ENCODE data around the gene IMPDH1.

The IMPDH1 gene

DNA sequence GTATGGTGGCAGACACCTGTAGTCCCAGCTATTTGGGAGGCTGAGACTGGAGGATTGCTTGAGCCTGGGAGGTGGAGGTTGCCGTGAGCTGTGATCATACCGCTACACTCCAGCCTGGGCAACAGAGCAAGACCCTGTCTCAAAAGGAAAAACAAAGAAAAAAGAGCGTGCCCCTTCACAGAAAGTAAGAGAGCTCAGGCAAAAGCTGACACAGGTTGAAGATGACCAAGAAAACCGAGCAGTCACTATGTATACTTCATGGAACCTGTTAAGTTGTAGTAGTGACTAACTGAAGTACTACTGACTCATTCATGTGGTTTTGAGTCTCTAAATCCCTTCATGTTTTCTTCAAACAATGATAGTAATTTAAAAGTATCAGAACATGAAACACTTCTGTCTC lies 47.1 kb downstream of the IMPDH1 start:
- no peak for DNase-seq (ENCODE audit: extremely low read depth, low read depth)
- TF ChIP-seq, protein P1, sequence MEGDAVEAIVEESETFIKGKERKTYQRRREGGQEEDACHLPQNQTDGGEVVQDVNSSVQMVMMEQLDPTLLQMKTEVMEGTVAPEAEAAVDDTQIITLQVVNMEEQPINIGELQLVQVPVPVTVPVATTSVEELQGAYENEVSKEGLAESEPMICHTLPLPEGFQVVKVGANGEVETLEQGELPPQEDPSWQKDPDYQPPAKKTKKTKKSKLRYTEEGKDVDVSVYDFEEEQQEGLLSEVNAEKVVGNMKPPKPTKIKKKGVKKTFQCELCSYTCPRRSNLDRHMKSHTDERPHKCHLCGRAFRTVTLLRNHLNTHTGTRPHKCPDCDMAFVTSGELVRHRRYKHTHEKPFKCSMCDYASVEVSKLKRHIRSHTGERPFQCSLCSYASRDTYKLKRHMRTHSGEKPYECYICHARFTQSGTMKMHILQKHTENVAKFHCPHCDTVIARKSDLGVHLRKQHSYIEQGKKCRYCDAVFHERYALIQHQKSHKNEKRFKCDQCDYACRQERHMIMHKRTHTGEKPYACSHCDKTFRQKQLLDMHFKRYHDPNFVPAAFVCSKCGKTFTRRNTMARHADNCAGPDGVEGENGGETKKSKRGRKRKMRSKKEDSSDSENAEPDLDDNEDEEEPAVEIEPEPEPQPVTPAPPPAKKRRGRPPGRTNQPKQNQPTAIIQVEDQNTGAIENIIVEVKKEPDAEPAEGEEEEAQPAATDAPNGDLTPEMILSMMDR (IDR thresholded peaks at IDR 0.05; ENCODE audit: low read depth, low read length): no peak

DNA sequence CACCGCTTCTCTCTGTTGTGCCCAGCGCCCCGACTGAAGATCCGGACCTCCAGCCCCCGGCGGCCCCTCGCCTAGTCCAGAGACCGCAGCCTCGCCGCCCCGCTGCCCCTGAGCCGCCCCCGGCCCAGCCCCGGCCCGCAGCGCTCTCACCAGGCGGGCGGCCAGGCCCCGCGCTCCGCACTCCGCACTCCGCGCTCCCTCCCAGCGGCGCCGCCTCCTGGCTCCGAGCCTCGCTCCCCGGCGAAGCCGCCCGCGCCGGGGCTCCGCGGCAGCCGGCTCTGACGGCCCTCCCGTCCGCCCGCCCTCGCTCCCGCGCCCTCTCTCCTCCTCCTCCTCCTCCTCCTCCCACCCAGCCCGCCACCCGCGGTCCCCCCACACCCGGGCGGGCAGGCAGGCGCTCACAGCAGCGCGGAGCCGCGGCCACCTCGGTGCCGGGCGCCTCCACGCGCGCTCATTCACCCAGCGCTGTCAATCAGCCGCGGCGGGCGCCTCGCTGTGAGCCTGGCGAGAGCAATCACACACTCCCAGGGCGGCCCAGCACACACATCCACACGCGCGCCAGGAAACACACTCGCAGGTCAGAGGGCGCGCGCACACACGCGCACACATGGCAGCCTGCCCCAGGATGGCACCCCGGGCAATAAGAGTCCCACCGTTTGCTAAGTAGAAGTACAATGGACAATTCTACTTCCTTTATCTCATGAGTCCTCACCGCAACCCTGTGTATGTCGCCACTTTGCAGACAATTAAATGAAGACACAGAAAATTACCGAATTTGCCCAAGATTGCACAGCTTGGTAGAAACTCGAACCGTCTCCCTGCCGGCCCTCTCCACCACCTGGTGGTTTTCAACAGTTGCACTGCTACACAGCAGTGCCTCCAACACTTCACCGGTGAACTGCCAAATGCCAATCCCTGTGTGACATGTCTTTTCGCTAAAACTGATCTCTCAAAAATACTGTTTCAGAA lies 48.1 kb downstream of the IMPDH1 start, which contains the start of gene PRRT4:
Gene PRRT4 (minus strand): TSS at position 280 of the 969 bp plus-strand sequence.
- TF ChIP-seq, protein P1 (IDR thresholded peaks at IDR 0.05; ENCODE audit: low read depth, low read length): no peak; the same call in 1 of the 2 replicates
- no peak for DNase-seq (ENCODE audit: extremely low read depth, low read depth)

DNA sequence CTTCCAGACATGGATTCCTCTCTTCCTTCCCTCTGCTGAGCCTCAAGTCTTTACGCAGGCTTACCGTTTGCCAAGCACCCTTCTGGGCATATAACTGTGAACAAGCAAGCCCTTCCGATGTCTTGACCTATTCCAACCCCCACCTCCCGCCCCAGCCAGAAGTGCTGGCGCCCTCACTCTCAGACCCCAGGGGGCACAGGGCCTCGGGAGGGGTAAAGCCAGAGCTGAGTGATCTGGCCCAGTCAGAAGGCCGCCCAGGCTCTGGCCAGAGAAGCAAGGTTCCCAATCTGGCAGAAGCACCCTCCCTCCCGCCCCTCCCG lies 49.5 kb downstream of the IMPDH1 start:
- DNase-seq (ENCODE audit: extremely low read depth, low read depth): no peak
- TF ChIP-seq, protein P1 (IDR thresholded peaks at IDR 0.05; ENCODE audit: low read depth, low read length): no peak

DNA sequence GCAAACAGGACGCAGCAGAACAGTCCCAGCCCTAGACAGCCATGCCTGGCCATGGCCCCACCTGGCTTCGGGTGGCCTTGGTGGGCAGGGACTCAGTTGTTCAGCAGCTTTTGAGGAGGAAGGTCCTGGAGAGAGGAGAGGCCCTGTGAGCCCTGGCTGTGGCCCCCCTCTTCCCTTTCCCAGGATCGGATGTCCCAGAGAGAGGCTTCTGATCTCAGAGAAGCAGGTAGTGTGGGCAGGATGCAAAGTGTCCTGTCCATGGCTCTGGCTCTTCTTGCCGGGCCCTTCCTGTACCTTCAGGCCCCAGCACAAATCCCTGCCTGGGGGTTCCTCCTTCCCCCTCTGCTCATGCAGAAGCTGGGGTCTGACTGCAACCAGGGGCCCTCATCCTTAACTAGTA lies 49.8 kb downstream of the IMPDH1 start:
- no peak for DNase-seq (ENCODE audit: extremely low read depth, low read depth)
- TF ChIP-seq, protein P1 (IDR thresholded peaks at IDR 0.05; ENCODE audit: low read depth, low read length): no peak

DNA sequence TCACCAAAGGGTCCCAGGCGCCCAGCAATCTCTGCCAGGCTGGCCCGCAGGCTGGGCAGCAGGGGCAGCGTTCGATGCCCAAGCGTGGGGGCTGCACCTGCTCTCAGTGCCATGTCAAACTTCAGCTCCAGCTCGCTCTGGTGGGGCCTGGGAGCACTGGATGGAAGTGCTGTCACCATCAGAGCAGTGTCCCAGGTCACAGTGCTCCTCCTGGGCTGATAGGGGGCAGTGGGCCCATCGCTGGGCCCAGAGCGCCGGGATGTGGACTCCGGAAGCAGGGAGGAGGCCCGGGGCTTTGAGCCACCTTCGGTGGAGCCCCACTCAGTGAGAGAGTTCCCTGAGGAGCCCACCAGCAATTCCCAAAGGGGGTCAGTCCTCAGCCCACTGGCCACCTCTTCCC lies 50.4 kb downstream of the IMPDH1 start:
- no peak for DNase-seq (ENCODE audit: extremely low read depth, low read depth)
- TF ChIP-seq, protein P1 (IDR thresholded peaks at IDR 0.05; ENCODE audit: low read depth, low read length): no peak

DNA sequence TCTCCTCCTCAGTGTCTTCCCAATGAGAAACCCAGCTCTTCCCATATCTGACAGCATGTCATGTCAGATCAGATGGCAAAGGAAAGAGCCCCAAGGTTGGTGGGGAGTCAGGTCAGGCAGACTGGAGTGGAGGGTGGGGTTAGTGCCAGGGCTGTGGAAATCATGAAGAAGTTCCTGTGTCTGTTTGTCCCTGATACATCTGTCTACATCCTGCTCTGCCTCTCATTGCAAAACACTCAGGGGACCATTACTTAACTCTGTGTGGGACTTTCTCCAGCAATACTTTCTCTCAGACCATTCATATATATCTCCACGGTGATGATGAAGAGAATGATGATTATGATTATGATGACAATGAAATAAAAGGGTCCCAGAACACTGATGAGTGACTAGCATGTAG lies 51.5 kb downstream of the IMPDH1 start:
- TF ChIP-seq, protein P1 (IDR thresholded peaks at IDR 0.05; ENCODE audit: low read depth, low read length): no peak
- no peak for DNase-seq (ENCODE audit: extremely low read depth, low read depth)

DNA sequence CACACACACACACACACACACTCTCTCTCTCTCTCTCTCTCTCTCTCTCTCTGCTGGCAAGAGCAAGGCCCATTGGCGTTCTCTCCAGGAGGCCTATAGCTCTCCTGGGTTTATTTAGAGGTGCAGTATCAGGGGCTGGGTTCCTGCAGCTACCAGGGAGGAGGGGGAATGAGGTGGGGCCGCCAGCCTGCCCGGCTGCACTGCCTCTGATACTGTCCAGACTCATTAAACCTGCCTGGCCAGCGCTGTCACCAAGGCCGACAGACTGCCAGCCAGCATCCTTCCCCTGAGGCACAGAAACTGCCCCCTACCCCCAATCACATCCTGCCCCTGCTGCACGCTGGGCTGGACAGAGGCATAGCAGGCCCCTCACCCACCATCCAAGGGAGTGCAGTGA lies 52.6 kb downstream of the IMPDH1 start:
- TF ChIP-seq, protein P1 (IDR thresholded peaks at IDR 0.05; ENCODE audit: low read depth, low read length): no peak
- no peak for DNase-seq (ENCODE audit: extremely low read depth, low read depth)
